ENCODE data around the gene TNNT3.

Gene TNNT3

GRCh38 chr11:1896923-1897322 lies 22.6 kb upstream of the TNNT3 start:
- no peak for DNase-seq (ENCODE audit: low read depth in 2 of 2)

- DNase-seq (ENCODE audit: low read depth in 2 of 2) = no peak
Observed at GRCh38 chr11:1899090-1899489, 20.4 kb upstream of the TNNT3 start.

GRCh38 chr11:1899686-1900085 lies 19.8 kb upstream of the TNNT3 start:
- no peak for DNase-seq (ENCODE audit: low read depth in 2 of 2)

DNA sequence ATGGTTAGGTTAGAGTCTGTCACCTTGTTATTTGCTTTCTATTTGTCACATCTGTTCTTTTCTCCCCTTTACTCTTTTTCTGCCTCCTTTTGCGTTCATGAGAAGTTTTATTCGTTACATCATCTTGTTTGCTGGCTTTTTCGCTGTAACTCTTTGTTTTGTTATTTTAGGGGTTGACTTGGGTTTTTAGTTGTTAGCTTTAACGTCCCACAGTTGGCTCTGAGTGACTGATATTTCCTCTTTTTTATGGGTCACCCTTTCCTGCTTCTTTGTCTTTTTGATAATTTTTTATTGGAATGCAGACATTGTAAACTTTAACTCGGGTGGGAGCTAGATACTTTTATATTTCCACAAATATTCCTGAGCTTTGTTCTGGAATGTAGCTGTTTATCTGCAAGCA lies 13.3 kb upstream of the TNNT3 start:
- DNase-seq (ENCODE audit: low read depth in 2 of 2) = no peak

GRCh38 chr11:1906611-1907423 lies 12.7 kb upstream of the TNNT3 start:
- DNase-seq (ENCODE audit: low read depth in 2 of 2) = no peak

- no peak for DNase-seq (ENCODE audit: low read depth in 2 of 2)
Observed at GRCh38 chr11:1908618-1909017, 10.9 kb upstream of the TNNT3 start.

DNA sequence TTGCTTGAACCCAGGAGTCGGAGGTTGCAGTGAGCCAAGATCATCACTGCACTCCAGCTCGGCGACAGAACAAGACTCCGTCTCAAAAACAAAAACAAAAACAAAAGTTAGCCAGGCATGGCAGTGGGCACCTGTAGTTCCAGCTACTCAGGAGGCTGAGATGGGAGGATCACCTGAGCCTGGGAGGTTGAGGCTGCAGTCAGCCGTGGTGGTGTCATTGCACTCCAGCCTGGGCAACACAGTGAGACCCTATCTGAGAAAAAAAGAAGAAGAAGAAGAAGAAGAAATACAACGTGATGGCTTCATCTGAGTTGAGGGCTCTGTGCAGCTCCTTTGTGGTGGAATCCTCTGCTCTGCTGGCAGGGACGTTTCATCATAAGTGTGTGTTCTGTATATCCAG lies 10.0 kb upstream of the TNNT3 start:
- no peak for DNase-seq (ENCODE audit: low read depth in 2 of 2)

GRCh38 chr11:1912289-1912878 lies 7.1 kb upstream of the TNNT3 start:
- DNase-seq (ENCODE audit: low read depth in 2 of 2) = no peak

DNA sequence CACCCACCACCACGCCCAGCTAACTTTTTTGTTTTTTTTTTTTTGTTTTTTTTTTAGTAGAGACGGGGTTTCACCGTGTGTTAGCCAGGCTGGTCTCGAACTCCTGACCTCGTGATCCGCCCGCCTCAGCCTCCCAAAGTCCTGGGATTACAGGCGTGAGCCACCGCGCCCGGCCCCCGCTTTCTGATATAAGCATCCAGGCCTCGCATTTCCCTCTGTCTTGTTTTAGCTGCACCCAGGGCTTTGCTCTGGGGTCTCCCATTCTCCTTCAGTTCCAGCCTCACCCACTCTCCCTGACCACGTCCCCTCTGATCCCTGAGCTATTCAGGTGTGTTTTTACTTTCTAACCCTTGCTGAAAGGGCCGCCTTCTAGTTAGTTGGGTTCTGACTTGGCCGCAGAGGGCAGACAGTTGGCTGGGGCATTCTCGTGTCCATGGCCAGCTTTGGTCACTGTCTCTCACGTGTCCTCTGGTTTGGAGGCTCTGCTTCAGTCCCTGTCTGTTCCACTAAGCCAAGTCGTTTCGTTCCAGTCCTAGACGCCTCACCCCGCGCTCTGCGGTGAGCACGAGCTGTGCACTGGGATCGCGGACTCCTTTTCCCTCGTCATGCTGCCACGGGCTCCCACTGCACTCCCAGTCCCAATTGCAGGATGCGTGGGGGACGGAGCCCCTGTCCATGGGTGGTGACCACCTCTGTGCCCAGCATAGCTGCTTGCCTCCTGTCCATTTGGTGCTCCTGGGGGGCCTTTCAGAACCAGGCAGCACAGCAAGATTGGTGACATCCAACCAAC lies 6.0 kb upstream of the TNNT3 start:
- no peak for DNase-seq (ENCODE audit: low read depth in 2 of 2)

- no peak for DNase-seq (ENCODE audit: low read depth in 2 of 2)
Observed at GRCh38 chr11:1915795-1916131, 3.7 kb upstream of the TNNT3 start.

DNA sequence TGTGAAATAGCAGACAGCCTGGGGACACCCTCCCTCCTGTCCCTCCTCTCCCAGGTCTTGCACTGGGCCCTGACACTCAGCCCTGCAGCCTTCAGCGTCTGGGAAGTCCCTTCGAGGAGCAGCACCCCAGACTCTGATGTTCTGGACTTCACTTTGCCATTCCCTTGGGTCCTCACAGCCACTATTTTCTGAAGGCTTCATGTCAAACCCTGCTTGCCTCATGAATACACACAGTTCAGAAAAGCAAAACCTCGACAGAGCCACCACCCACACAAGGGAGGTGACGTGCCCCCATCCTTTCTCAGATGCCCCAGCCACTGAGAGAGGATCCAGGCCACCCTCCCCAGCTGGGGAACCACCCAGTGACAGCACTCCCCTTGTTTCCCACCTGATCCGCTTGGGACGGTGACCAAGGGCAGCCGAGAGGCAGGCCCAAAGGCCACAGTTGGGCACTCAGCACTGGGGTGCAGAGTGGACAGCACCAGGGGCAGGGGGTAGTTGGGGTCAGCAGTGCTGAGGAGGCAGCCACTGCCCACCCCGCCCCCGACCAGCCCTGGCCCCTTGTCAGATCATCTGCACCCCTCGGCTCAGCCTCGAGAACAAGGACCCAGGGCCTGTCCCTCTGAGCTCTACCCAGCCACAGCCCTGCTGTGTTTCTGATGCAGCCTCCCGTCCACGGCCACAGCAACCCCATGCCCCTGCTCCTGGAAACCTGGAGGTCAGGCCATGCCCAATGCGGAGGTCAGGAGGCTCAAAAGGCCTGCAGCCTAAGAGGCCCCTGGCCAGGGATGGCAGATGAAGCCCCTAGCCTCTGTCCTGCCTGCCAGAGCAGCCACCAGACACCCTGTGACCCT lies 3.1 kb upstream of the TNNT3 start:
- no peak for DNase-seq (ENCODE audit: low read depth in 2 of 2)

DNA sequence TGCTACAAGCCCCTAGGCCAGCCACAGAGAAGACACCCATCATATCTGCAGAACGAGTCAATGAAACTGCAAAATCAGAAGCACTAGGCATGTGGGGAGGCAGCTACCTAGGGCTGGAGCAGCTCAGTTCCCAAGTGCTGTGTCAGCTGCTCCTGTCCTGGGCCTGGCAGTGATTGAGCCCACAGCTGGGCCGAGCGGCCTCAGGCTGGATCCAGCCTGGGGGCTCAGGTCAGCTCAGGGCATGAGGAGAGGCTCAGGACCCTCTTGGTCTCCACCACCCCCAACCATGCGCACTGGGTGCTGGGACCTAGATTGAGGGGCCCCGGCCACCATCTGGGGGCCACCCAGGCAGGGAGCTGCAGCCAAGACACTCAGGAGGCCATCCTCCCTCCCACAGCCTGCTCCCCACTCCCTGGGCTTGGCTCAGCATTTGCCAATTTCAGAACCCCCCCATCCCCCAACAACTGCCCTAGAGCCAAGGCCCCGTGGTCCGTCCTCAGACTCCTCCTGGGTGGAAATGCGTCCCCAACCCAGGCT lies 2.4 kb upstream of the TNNT3 start:
- DNase-seq (ENCODE audit: low read depth in 2 of 2) = no peak

DNA sequence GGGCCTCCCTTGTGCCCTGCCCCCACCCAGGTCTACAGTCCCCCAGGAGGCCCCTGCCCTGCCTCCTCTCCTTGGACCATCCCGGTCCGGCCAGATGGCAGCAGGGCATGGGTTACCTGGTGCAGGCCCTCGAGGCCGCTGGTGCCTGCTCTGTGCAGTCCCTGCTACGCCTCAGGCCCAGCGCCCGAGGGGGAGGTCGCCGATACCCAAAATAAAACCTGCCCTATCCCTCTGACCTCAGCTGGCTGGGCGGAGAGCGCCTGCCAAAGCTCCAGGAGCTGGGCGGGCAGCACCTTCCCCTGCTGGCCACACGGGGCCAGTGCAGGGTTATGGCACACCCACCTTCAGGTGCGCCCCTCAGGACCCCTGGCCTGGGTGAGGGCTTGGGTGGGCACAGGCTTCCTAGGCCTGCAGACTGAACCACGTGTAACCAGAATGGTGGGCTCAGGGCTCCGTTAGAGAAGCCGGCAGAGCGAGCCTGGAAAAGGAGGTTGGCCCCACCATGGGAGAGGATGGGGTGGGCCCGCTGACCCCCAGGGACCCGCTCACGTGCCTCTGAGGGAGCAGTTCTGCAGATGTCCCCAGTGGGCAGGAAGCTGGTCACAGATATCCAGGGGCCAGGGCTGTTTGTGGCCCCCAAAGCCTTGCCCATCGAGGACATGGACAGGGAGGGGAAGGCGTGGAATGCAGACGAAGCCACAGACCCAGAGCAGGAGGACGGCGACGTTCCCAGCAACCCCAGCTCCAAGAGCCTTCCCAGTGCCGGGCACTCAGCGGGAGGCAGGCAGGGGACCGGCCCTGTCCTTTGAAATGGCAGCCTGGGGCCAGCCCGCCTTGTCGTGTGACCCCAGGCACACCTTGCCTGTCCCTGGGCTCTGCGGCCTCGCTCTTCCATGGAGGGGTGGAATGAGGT lies 1.7 kb upstream of the TNNT3 start:
- no peak for DNase-seq (ENCODE audit: low read depth in 2 of 2)

GRCh38 chr11:1918436-1919315 lies 827 bp upstream of the TNNT3 start:
- no peak for DNase-seq (ENCODE audit: low read depth in 2 of 2)

- DNase-seq (ENCODE audit: low read depth in 2 of 2) = no peak
Observed at GRCh38 chr11:1920128-1920908, 815 bp downstream of the TNNT3 start.

DNA sequence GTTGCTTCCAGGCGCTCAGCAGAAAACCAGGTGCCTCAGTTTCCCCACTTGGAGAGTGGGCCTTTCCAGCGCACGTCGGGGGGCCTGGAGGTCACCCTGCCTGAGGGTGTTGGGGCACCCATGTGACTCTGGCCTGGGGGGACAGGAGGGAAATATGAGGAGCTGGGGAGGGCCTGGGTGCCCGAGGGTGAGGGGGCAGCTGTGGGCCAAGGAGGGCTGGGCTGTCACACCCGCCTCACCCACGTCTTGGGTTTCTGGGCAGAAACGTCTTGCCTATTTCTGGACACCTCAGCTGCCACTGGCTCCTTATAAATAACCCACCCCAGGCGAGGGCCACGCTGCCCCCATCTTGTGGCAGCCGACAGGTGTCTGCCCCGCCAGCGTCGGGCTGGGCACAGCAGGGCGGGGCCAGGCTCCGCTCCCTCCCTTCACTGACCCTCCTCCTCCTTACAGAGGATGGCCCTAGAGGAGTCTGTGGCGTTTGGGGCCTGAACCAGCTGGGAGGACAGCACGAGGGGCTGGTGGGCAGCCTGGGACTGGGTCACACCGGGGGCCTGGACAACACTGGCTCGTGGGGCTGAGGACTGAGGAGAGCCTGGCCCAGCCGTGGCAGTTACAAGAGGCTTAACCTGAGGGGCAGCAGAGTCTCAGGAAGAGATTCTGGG lies 1.5 kb downstream of the TNNT3 start:
- DNase-seq (ENCODE audit: low read depth in 2 of 2) = no peak

DNA sequence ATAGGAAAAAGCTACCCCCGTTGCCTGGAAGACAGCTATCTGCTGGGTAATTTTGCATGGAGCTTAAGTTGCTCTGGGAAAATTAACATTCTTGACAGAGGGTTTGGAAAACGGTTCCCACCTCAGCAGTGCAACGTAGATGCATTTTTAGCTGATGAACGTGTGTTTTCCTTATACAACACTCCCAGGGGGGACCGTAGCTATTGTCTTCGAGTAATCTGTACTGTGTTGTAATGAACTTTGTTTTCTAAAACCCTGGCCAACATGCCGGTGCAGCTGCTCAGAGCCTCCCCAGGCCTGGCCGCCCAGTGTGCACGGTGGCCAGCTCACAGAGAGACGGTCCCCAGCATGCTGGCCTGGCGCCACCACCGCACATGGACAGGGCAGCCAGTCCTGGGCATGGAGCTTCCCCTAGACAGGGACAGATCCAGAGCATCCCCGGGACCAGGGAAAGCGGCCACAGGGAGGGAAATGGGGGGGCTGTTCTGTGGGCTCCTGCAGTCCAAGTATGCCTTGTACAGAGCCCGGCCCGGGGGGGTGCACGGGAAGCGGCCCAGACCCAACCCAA lies 2.2 kb downstream of the TNNT3 start:
- DNase-seq (ENCODE audit: low read depth in 2 of 2) = no peak

GRCh38 chr11:1922481-1923081 lies 3.1 kb downstream of the TNNT3 start:
- DNase-seq (ENCODE audit: low read depth in 2 of 2) = no peak

Measured in stimulated activated CD4-positive, alpha-beta T cell treated with anti-CD3 and anti-CD28 coated beads, Interleukin-15, amount 100 ng/mL, for 48 hours (primary cell).